ENCODE results near the gene FUT3. TPM values are rescaled to one million over a fixed set of nuclear protein-coding genes. Genes with fewer than 3 reads are reported as not detected.

The FUT3 gene
- total and polyA plus RNA-seq, 9 of the 15 experiments (the other 6 are each of a cell fraction or from before 2014, with no cell fraction given) = 0.09 TPM; not detected in 8

DNA sequence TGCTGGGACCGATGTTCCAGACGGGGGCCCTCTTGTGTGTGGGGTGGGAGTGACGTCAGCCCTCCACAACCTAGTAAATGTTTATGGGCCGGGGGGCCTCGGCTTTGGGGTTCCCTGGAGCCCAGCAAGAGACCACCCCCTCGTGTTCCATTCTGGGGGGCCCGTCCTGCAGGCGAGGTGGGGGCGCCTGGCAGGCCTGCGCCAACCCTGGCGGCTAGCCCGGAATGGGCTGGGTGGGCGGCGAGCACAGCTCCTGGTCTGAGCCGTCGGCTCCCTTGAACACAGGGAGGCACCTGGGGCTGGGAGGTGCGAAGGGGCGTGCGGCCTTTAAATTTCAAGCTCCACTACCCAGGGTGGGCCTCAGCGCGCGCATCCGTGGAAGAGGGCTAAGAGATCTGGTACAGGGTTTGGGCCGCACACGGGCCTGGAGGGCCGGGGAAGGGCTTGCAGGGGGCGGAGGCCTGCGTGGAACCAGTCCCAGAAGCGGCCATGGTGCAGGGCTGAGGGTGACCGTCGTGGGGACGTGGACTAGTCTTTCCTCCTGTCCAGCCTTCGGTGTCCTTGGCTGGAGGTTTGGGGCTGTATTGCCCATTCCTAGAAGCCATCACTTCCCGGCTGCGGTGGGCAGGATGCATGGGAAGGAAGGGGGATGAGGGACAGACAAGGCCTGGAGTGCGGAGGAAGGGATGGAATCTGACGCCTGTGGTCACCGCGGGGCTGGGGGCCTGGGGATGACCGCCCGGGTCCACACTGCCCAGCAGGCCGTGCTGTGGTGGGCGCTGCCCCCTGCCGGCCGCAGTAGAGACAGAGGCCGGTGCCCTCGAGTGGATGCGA, 40.9 kb upstream of the FUT3 start (continued):
- TF ChIP-seq, protein P1, sequence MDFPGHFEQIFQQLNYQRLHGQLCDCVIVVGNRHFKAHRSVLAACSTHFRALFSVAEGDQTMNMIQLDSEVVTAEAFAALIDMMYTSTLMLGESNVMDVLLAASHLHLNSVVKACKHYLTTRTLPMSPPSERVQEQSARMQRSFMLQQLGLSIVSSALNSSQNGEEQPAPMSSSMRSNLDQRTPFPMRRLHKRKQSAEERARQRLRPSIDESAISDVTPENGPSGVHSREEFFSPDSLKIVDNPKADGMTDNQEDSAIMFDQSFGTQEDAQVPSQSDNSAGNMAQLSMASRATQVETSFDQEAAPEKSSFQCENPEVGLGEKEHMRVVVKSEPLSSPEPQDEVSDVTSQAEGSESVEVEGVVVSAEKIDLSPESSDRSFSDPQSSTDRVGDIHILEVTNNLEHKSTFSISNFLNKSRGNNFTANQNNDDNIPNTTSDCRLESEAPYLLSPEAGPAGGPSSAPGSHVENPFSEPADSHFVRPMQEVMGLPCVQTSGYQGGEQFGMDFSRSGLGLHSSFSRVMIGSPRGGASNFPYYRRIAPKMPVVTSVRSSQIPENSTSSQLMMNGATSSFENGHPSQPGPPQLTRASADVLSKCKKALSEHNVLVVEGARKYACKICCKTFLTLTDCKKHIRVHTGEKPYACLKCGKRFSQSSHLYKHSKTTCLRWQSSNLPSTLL (IDR thresholded peaks at IDR 0.05) = no peak
- TF ChIP-seq CBX8 (IDR thresholded peaks at IDR 0.05; ENCODE audit: borderline replicate concordance, extremely low read depth, low read depth, low read length, poor library complexity, severe bottlenecking) (no peak), ZNF551 (CRISPR knock-in tag; IDR thresholded peaks at IDR 0.05) (no peak), FIP1L1 (IDR thresholded peaks at IDR 0.05; ENCODE audit: low read depth, low read length, poor library complexity, severe bottlenecking) (peak; percentile 43), HDAC1 (IDR thresholded peaks at IDR 0.05) (peak in 1 of 2 experiments; percentile 12; a peak in 1 of 4 replicates), CBX2 (IDR thresholded peaks at IDR 0.05; ENCODE audit: insufficient read depth, low read length, poor library complexity, severe bottlenecking) (no peak), DPF2 (IDR thresholded peaks at IDR 0.05) (no peak), CCNT2 (IDR thresholded peaks at IDR 0.05; ENCODE audit: borderline replicate concordance, extremely low read depth, insufficient read length, low read depth, low read length) (peak; percentile 41), KLF10 (CRISPR knock-in tag; IDR thresholded peaks at IDR 0.05) (no peak), NRF1 (conservative IDR thresholded peaks at IDR 0.05 in 1 of 2, IDR thresholded peaks at IDR 0.05 in 1 of 2) (no peak), ZNF668 (CRISPR knock-in tag; IDR thresholded peaks at IDR 0.05) (no peak)
- TF ChIP-seq, protein P2, sequence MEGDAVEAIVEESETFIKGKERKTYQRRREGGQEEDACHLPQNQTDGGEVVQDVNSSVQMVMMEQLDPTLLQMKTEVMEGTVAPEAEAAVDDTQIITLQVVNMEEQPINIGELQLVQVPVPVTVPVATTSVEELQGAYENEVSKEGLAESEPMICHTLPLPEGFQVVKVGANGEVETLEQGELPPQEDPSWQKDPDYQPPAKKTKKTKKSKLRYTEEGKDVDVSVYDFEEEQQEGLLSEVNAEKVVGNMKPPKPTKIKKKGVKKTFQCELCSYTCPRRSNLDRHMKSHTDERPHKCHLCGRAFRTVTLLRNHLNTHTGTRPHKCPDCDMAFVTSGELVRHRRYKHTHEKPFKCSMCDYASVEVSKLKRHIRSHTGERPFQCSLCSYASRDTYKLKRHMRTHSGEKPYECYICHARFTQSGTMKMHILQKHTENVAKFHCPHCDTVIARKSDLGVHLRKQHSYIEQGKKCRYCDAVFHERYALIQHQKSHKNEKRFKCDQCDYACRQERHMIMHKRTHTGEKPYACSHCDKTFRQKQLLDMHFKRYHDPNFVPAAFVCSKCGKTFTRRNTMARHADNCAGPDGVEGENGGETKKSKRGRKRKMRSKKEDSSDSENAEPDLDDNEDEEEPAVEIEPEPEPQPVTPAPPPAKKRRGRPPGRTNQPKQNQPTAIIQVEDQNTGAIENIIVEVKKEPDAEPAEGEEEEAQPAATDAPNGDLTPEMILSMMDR (IDR thresholded peaks at IDR 0.05 in 2 of 3, conservative IDR thresholded peaks at IDR 0.05 in 1 of 3; ENCODE audit: insufficient read depth in 2 of 3, low read depth in 1 of 3, low read length in 3 of 3) = peak; percentile 73 to 82 (median 78)
- TF ChIP-seq, protein P3, sequence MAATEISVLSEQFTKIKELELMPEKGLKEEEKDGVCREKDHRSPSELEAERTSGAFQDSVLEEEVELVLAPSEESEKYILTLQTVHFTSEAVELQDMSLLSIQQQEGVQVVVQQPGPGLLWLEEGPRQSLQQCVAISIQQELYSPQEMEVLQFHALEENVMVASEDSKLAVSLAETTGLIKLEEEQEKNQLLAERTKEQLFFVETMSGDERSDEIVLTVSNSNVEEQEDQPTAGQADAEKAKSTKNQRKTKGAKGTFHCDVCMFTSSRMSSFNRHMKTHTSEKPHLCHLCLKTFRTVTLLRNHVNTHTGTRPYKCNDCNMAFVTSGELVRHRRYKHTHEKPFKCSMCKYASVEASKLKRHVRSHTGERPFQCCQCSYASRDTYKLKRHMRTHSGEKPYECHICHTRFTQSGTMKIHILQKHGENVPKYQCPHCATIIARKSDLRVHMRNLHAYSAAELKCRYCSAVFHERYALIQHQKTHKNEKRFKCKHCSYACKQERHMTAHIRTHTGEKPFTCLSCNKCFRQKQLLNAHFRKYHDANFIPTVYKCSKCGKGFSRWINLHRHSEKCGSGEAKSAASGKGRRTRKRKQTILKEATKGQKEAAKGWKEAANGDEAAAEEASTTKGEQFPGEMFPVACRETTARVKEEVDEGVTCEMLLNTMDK (IDR thresholded peaks at IDR 0.05; ENCODE audit: borderline replicate concordance, insufficient read depth, low read depth, low read length, poor library complexity, severe bottlenecking) = peak; percentile 59
- TF ChIP-seq, protein P4, sequence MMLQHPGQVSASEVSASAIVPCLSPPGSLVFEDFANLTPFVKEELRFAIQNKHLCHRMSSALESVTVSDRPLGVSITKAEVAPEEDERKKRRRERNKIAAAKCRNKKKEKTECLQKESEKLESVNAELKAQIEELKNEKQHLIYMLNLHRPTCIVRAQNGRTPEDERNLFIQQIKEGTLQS (IDR thresholded peaks at IDR 0.05) = 0 out of 2 replicates have a peak, but pooled peaks have one; percentile 40
- TF ChIP-seq, protein P4 (CRISPR knock-in tag; conservative IDR thresholded peaks at IDR 0.05) = no peak

All from K562 (cell line).